SK-N-DZ (cell line): ENCODE results near the gene TRA2B.

ENCODE experiments used
- DNase-seq: peaks from one replicate; pipeline ENCODE4 v3.0.0-alpha.2; 2015; ENCODE audit warnings: low spot score

The TRA2B gene

DNA sequence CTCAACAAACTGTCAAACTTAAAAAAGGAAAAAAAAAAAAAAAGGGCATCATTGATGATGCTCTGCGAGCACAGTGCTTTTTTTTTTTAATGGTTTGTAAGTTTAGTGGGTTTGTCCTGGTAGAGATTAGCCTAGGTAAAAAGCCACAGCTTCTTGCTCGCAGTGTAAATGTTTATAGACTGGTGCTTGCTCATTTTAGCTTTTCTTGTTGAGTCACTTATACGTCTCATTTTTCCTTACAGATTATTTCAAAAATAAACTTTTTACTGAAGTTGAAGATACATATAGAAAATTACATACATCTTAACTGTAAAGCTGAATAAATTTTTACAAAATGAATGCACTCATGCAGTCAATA is 16.5 kb upstream of the TRA2B start:
- no peak for DNase-seq

DNA sequence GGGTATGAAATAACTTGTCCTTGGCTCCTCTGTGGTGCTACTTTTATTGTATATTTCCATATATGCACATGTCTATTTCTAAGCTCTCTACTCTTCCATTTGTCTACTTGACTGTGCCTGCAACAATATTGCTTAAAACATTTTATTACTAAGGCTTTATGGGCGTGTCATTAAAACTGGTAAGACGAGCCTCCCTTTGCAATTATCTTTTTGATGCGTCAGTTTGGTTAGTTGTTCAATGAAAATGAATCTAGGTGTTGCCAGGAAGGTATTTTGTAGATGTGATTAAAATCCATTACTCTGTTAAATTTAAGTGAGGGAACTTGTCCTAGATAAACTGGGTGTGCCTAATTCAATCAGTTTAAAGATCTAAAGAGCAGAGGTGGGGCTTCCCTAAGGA is 12.9 kb upstream of the TRA2B start:
- DNase-seq: no peak

- DNase-seq: no peak
These were observed 11.7 kb upstream of the TRA2B start for GRCh38 chr3:185949515-185949914.

- no peak for DNase-seq
These were observed 10.5 kb upstream of the TRA2B start for GRCh38 chr3:185948292-185948691.

DNA sequence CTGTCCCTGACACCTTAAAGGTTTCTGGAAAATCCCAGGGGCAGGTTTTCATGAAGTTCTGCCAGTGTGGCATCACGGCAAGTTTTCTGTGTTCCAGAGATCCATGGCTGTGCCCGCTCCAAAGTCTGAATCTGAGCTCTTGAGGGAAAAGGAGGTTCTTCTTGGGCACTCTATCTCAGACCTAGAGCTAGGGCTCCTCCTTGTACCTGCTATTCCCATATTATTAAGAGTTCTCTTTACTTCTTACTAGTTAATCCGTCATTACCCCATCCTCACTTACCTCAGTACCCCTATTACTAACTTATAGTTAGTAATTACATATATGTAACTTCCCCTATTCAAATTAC is 5.9 kb upstream of the TRA2B start:
- no peak for DNase-seq

DNA sequence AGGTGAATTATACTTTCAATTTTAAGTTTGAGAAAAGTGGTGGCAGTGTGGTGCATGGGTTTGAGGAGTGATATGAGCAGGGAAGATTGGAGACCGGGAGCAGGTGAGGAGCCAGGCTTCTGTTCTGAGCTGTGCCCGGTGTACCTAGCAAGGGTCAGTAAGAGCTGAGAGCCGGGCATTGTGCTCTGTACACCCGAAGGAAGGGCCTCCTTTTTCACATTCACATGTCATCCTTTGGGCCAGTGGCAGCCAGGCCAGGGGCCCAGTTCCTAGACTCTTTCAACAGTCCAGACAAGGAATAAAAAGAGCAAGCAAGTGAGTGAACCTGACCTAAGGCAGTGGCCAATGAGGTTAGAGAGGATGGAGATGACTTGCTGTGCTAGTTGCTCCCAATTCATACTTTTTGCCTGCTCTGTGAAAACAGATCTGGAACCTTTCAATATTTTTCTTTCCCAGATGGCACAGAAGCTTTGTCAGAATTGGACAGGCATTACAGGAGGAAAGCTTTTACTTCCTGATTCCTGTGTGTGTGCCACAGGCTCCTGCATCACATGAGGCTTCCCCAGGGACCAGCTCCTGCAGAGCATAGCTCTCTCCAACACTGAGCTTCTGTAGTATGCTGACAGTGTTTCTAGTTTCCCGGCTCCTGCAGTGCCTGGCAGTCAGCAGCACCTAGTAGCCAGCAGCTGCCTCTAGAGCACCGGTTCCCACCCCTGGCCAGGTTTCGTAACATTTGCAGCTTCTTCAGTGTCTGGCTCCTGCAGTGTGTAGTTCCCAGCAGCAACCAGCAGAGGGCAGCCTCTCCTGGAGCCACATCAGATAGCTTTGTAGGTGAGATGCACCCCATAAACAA is 5.3 kb upstream of the TRA2B start:
- DNase-seq: peak; percentile 85

DNA sequence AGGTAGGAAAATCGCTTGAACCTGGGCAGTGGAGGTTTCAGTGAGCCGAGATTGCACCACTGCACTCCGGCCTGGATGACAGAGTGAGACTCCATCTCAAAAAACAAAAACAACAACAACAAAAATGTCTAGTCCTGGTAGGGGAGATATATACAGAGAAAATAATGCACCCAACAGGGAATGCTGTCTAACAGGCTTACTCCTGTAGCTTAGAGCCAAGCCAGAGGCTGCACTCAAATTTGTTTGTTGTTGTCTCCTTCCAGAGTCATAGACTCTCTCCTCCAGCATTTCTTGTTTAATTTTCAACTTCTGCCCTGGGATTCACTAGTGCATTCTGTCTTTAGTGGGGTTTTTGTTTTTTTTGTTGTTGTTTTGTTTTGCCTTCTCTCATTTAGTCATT is 4.6 kb upstream of the TRA2B start:
- no peak for DNase-seq

- no peak for DNase-seq
These were observed 3.1 kb upstream of the TRA2B start for GRCh38 chr3:185940951-185941350.

- no peak for DNase-seq
These were observed 1.9 kb upstream of the TRA2B start for GRCh38 chr3:185939721-185940120.

DNA sequence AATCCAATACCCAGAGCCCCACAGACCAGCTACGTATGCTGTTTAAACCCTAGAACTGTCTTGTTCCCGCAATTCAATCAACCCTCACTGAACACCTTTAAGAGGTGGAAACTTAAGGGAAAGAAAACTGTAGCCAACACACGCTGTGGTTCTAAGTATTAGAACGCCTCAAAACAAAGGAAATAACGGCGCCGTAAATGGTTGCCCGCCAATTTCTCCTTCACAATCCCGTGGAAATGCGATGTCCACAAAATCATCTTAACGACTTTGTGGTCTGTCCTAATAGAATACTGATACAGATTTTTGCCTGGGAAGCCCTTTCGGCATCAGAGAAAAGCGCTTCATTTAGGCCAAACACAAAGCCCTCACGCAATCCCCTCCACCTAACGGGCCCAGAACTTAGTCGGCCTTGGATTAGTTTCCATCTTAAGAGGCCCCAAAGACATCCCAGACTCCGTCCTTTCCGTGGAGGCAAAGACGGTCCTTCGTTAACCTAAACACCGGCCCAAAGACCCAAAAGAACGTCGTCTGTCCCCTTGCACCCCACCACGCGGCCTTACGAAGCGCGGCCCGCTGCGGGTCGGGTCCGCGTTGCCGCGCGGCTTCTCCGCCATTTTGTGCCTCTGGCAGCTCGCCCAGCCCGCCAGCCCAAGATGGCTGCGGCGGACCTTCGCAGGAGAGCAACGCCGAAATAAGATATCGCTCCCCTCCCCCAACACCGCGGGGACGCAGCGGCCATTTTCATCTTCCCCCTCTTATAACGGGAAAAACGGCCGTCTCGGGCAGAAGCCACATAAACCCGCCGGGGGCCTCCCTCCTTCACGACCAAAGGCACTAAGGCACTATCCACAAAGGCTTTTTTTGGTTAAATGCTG is 763 bp downstream of the TRA2B start:
- peak; percentile 85 for DNase-seq

DNA sequence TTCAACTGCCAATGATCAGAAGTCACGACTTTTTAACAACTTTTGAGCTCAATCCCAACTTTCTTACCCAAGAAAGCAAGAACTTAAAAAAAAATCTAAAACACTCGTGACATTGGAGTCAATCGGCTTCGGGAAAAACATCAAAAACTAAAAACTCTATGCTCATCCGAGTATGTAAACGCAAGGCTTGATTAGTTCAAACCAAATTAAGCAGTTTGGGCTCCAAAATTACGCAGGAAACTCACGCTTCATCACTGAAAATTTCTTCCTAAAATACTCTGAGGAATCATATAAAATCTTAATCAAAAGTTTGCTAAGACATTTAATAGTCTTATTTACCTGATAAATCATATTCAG is 1.6 kb downstream of the TRA2B start:
- no peak for DNase-seq

- DNase-seq: no peak
These were observed 2.1 kb downstream of the TRA2B start for GRCh38 chr3:185935465-185936272.

GRCh38 chr3:185934767-185935464 is 2.9 kb downstream of the TRA2B start:
- DNase-seq: no peak

DNA sequence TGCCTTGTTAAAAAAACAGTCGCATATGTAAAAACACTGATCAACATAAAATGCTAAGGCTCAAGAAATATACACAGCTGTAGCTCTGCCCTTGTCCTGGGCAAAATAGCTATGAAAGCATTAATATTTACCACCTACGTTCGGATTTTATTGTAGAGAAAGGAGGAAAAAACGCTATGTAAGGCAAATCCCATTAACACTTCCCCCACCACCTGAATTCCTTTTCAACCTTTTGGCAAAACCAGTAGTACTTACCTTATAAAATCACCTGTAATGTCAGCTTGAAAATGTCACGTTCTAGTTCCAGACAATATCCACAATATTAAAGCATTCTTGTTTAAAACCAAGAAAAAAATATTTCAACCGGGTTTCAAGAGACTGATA is 3.6 kb downstream of the TRA2B start:
- DNase-seq: no peak

GRCh38 chr3:185933374-185934173 is 4.2 kb downstream of the TRA2B start:
- DNase-seq: no peak

DNA sequence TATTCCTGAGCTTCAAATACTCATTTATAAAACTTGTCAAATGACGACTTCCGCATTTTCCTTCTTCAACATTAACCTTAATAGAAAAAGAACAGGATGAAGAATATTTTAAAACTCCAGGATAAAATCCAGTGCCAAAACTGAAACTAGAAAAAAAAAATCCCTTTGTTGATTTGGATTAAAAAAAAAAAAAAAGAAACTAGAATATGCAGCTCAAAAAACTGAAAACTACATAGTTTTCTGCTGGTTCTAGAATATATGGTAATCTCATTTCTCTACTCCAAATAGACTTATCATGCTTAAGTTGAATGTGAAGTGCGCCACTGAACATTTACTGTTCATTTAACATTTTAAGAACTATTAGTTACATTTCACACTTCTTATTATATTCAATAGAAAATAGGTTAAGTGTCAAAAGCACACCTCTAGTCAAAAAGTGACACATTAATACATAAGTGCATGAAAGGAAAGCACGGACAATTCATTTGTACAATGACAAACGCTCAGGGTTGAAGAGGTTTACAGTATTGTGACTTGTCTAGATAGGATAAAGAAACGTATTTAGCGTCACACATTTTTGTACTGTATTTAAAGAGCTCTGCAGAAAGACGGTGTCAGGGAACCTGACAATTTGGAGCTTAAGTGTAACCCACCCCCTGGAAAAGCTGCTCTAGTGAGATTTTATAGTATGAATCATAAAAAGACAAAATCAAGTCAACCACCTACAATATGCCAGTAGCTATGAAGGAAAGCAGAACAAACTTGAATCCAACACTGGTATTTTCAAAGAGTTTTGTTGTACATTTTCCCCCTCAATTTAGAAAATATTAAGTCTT is 5.8 kb downstream of the TRA2B start:
- no peak for DNase-seq

DNA sequence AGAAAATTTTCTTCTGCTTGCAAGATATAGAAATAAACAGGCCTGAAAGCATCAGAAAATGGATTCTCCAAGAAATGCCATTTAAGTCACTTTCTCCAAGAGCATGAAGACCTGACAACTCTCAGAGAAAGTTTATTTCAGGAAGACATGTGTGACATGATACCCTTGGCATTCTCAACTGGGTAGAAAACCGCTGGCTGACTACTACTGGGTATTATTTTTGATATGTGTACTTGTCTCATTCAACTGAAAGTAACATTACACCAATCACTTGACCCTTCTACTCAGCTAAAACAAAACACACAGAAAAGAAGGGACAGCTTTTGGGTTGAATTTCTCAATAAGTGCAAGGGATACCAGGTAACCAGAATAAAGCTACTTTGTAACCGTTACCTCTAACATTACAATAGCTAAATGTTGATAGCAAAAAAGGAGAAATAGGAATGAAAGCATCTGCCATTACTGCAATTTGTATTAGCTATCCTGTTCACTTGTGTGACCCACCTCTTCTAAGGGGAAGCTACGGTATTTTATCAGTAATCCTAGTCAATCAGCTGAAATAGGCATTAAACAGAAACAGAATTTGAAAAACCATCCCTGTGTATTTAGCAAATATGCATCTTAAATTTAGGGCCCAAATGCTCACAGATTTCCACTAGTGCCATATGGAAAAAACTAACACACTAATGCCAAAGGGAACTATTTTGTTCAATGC is 7.3 kb downstream of the TRA2B start:
- no peak for DNase-seq

- no peak for DNase-seq
These were observed 8.3 kb downstream of the TRA2B start for GRCh38 chr3:185929192-185930151.
